Activated T-helper 9 cell treated with anti-CD3 and anti-CD28 coated beads, Interleukin-2, amount 50 U/mL, for 16 hours (primary cell): ENCODE data around the gene SMOC2.

Experiments used
- DNase-seq: peaks from one replicate; pipeline ENCODE4 v3.0.0-alpha.2; 2020; ENCODE audit warnings: low read depth

SMOC2 gene

GRCh38 chr6:168711666-168712300, 270.8 kb downstream of the SMOC2 start:
- DNase-seq: no peak

GRCh38 chr6:168712993-168713392, 272.0 kb downstream of the SMOC2 start:
- no peak for DNase-seq

- DNase-seq: no peak
Observed at GRCh38 chr6:168713839-168714238, 272.9 kb downstream of the SMOC2 start.

- no peak for DNase-seq
Observed at GRCh38 chr6:168714547-168715260, 273.7 kb downstream of the SMOC2 start.

- DNase-seq: no peak
Observed at GRCh38 chr6:168715643-168716481, 274.9 kb downstream of the SMOC2 start.

- no peak for DNase-seq
Observed at GRCh38 chr6:168716581-168716980, 275.6 kb downstream of the SMOC2 start.

GRCh38 chr6:168717491-168717890, 276.5 kb downstream of the SMOC2 start:
- DNase-seq: no peak
